GM19035 (cell line): ENCODE data around the gene ZNF665.
"Not testable (repeated sequence)": the region's sequence is repeated elsewhere in the genome, so short reads cannot be mapped to it uniquely, and the experiment has no call there.

Experiments
- ATAC-seq: cut with Tn5 transposase; IDR thresholded peaks from one replicate; pipeline ENCODE4 v1.9.1; 2021; ENCODE audit not compliant: unreplicated experiment

The ZNF665 gene

GRCh38 chr19:53158119-53158656, 35.0 kb downstream of the ZNF665 start:
- ATAC-seq = no peak

GRCh38 chr19:53157626-53158025, 35.5 kb downstream of the ZNF665 start:
- ATAC-seq = no peak

GRCh38 chr19:53156850-53157249, 36.3 kb downstream of the ZNF665 start:
- no peak for ATAC-seq

GRCh38 chr19:53147645-53148044, 45.5 kb downstream of the ZNF665 start:
- ATAC-seq = no peak

- no peak for ATAC-seq
Measured at GRCh38 chr19:53140351-53140750, 52.8 kb downstream of the ZNF665 start.

GRCh38 chr19:53136432-53136831, 56.7 kb downstream of the ZNF665 start:
- ATAC-seq = no peak

- ATAC-seq = no peak
Measured at GRCh38 chr19:53132141-53132991, 60.8 kb downstream of the ZNF665 start, which contains the start of gene ZNF415. TSS of gene ZNF415 (minus strand) at chr19:53132910. CDS start at chr19:53122676, 10,234 bp downstream.

- ATAC-seq = no peak
Measured at GRCh38 chr19:53131727-53132126, 61.4 kb downstream of the ZNF665 start.

- ATAC-seq = no peak
Measured at GRCh38 chr19:53131085-53131590, 62.0 kb downstream of the ZNF665 start.

- ATAC-seq = no peak
Measured at GRCh38 chr19:53130506-53130905, 62.7 kb downstream of the ZNF665 start.

- ATAC-seq = not testable (repeated sequence)
Measured at GRCh38 chr19:53126733-53127526, 66.2 kb downstream of the ZNF665 start.

- ATAC-seq = no peak
Measured at GRCh38 chr19:53123400-53123799, 69.8 kb downstream of the ZNF665 start.
